ENCODE results near the gene SSX2IP.
"Not testable (repeated sequence)": the region's sequence is repeated elsewhere in the genome, so short reads cannot be mapped to it uniquely, and the experiment has no call there.

SSX2IP gene

GRCh38 chr1:84613887-84614286 lies 76.4 kb downstream of the SSX2IP start:
- DNase-seq = no peak

- DNase-seq = no peak
Measured at GRCh38 chr1:84613026-84613425, 77.2 kb downstream of the SSX2IP start.

- no peak for DNase-seq
Measured at GRCh38 chr1:84611796-84612195, 78.5 kb downstream of the SSX2IP start.

GRCh38 chr1:84611091-84611490 lies 79.2 kb downstream of the SSX2IP start:
- no peak for DNase-seq

- no peak for DNase-seq
Measured at GRCh38 chr1:84606977-84607376, 83.3 kb downstream of the SSX2IP start.

- no peak for DNase-seq
Measured at GRCh38 chr1:84605157-84605556, 85.1 kb downstream of the SSX2IP start.

GRCh38 chr1:84603941-84604830 lies 86.1 kb downstream of the SSX2IP start:
- no peak for DNase-seq

GRCh38 chr1:84603223-84603622 lies 87.0 kb downstream of the SSX2IP start:
- DNase-seq = no peak

GRCh38 chr1:84600796-84601195 lies 89.5 kb downstream of the SSX2IP start:
- DNase-seq = no peak

GRCh38 chr1:84598846-84599741 lies 91.2 kb downstream of the SSX2IP start:
- DNase-seq = no peak

GRCh38 chr1:84598418-84598817 lies 91.8 kb downstream of the SSX2IP start:
- DNase-seq = no peak

- no peak for DNase-seq
Measured at GRCh38 chr1:84597011-84597410, 93.2 kb downstream of the SSX2IP start.

GRCh38 chr1:84594959-84595358 lies 95.3 kb downstream of the SSX2IP start:
- not testable (repeated sequence) for DNase-seq
